Adrenal gland (tissue), 12 donors: ENCODE results near the gene CDCA7L. TPM values are rescaled to one million over a fixed set of nuclear protein-coding genes. Genes with fewer than 3 reads are reported as not detected.
A peak's percentile ranks its signal among the peaks of the same experiment; 100 is the strongest.

Source experiments
- DNase-seq, 7 donors: peaks; one replicate each; pipeline ENCODE4 v3.0.0-alpha.2; 2019 to 2020
- H3K27ac ChIP-seq, 5 donors: fragments of 200-600 bp; sonication (generic) in 4 of 5; 1 replicate in 3 of 5; 2 replicates in 2 of 5; pipeline versions ENCODE4 v1.5.1 to v1.8.0; 2016 to 2020; ENCODE audit warnings: mild to moderate bottlenecking in 1 of 5
- H3K27me3 ChIP-seq: fragments of 200-600 bp; 2 replicates; pipeline ENCODE4 v1.8.0; 2021
- H3K36me3 ChIP-seq, 2 donors: fragments of 200-600 bp; replicated peaks in 1 of 2; 1 replicate in 1 of 2; 2 replicates in 1 of 2; pipeline versions ENCODE4 v1.5.1 to v1.8.0; 2018 to 2022
- H3K4me1 ChIP-seq, 2 donors: fragments of 200-600 bp; replicated peaks in 1 of 2; 1 replicate in 1 of 2; 2 replicates in 1 of 2; pipeline versions ENCODE4 v1.5.1 to v1.8.0; 2018 to 2021
- H3K4me3 ChIP-seq, 4 donors: fragments of 200-600 bp; sonication (generic) in 3 of 4; one replicate each; pipeline ENCODE4 v1.5.1; 2016 to 2018
- H3K9me3 ChIP-seq, 3 donors: fragments of 200-600 bp; sonication (generic) in 1 of 3; replicated peaks in 1 of 3; 1 replicate in 2 of 3; 2 replicates in 1 of 3; pipeline versions ENCODE4 v1.5.1 to v1.8.0; 2016 to 2021
- CTCF ChIP-seq, 6 experiments: fragments of 450-650 bp in 4 of 6; fragments of 200-600 bp in 2 of 6; sonication (generic) in 1 of 6; IDR thresholded peaks; 1 replicate in 5 of 6; 2 replicates in 1 of 6; pipeline versions ENCODE4 v1.5.1 to v1.8.0; 2016 to 2021; ENCODE audit warnings: antibody characterized with exemption in 6 of 6, mild to moderate bottlenecking in 2 of 6, moderate library complexity in 1 of 6
- POLR2A ChIP-seq, 2 donors: fragments of 450-650 bp; IDR thresholded peaks; one replicate each; pipeline ENCODE4 v1.6.1; 2017; ENCODE audit warnings: antibody characterized with exemption in 2 of 2, mild to moderate bottlenecking in 2 of 2, moderate library complexity in 1 of 2
- WGBS, 4 donors: extraction: QIAGEN DNeasy Blood & Tissue Kit in 2 of 4; methylation state at CpG; one replicate each; pipeline versions ENCODE4 v1.1.5 to v1.1.7; 2013 to 2017; 5-methylcytosine and 5-hydroxymethylcytosine counted together
- intact Hi-C, 2 donors: fragments of 100-400 bp; cut with DNase I; formaldehyde crosslinking; loops; one replicate each; pipeline versions ENCODE4 v1.14.1 to v1.15.0; 2022 to 2023
- polyA plus RNA-seq, 3 donors: library from polyadenylated mRNA; stranded (reverse); fragments of 200-250 nt in 2 of 3; fragments of 350-450 nt in 1 of 3; fragmentation: Illumina TruSeq in 1 of 3; extraction: RNeasy Lipid Tissue Mini Kit (QIAGEN cat#74804) in 1 of 3; gene quantifications; one replicate each; pipeline ENCODE4 v1.2.3, GENCODE V29; 2013 to 2014
- total RNA-seq, 9 donors: library from RNA; depleted of rRNA in 4 of 9; stranded (reverse); fragments of >200 nt in 4 of 9; fragments of 120-200 nt in 1 of 9; fragmentation: NEBNext Ultra II Directional in 1 of 9; extraction: Animal tissue kit (Norgen Biotek cat#: 25700) in 1 of 9; gene quantifications; one replicate each; pipeline versions ENCODE4 v1.1.0 to v1.2.4, GENCODE V29; 2013 to 2023
- donor health status: healthy with polysubstance abuse.
- donor health status: Bipolar disorder and iron deficiency.
- donor health status: DM: yes; HTN: yes; CAD: no.
- donor health status: DM: no; HTN: no; CAD: no.
- donor health status: DM: no; HTN: no; CAD: no.
- donor health status: DM: yes; HTN: yes; CAD: no.

The CDCA7L gene
- total and polyA plus RNA-seq, 12 donors, result 0.88 to 12.4 (median 1.7) TPM

GRCh38 chr7:21946222-21946709, 567 bp upstream of the CDCA7L start:
- intact Hi-C loops, result no loop called here
- Histone ChIP-seq H3K36me3 (no peaks in the 10 kb centered on the region), H3K4me1 (peaks cover 0 to 17% of the 10 kb centered on the region in 2 donors), H3K9me3 (no peaks in the 10 kb centered on the region), H3K27me3 (peaks cover 17% of the 10 kb centered on the region), H3K27ac (no peak overlapping the region), H3K4me3 (peak overlapping the region in 1 of 4 donors; percentile 48)
- DNase-seq, result no peak
- 27 to 38% (median 32%) methylated on average over 6 to 8 of the region's 8 CpGs for WGBS, 4 donors
- TF ChIP-seq CTCF (IDR thresholded peaks at IDR 0.05), result no peak
- TF ChIP-seq POLR2A (IDR thresholded peaks at IDR 0.05), result no peak

- no peaks in the 10 kb centered on the region for H3K9me3 ChIP-seq
- no peak overlapping the region for H3K27ac ChIP-seq
- 1 to 3% (median 2%) methylated on average over 34 of the region's 34 CpGs for WGBS, 4 donors
- TF ChIP-seq POLR2A (IDR thresholded peaks at IDR 0.05) (no peak), CTCF (IDR thresholded peaks at IDR 0.05) (no peak)
- H3K4me3 ChIP-seq, result peak overlapping the region in 2 of 4 donors; percentile 29 to 48
- peak in 1 of 7 donors; percentile 18 for DNase-seq
- H3K27me3 ChIP-seq, result peaks cover 17% of the 10 kb centered on the region
- peaks cover 0 to 17% of the 10 kb centered on the region in 2 donors for H3K4me1 ChIP-seq
- intact Hi-C loops, result no loop called here
- H3K36me3 ChIP-seq, result no peaks in the 10 kb centered on the region
Observed at GRCh38 chr7:21944616-21945453, 864 bp downstream of the CDCA7L start.

GRCh38 chr7:21943436-21943835, 2.3 kb downstream of the CDCA7L start:
- no peaks in the 10 kb centered on the region for H3K36me3 ChIP-seq
- intact Hi-C loops, result no loop called here
- peaks cover 17% of the 10 kb centered on the region for H3K27me3 ChIP-seq
- peaks cover 0 to 17% of the 10 kb centered on the region in 2 donors for H3K4me1 ChIP-seq
- no peaks in the 10 kb centered on the region for H3K9me3 ChIP-seq
- 87 to 92% (median 89%) methylated on average over 5 of the region's 5 CpGs for WGBS, 4 donors
- H3K4me3 ChIP-seq, result no peak overlapping the region
- no peak for DNase-seq
- TF ChIP-seq CTCF (IDR thresholded peaks at IDR 0.05), result no peak
- no peak for TF ChIP-seq POLR2A (IDR thresholded peaks at IDR 0.05)
- no peak overlapping the region for H3K27ac ChIP-seq

- no peak for DNase-seq
- Histone ChIP-seq H3K9me3 (no peaks in the 10 kb centered on the region), H3K4me1 (peaks cover 0 to 17% of the 10 kb centered on the region in 2 donors), H3K36me3 (no peaks in the 10 kb centered on the region), H3K4me3 (no peak overlapping the region), H3K27me3 (peaks cover 17% of the 10 kb centered on the region), H3K27ac (no peak overlapping the region)
- TF ChIP-seq CTCF (IDR thresholded peaks at IDR 0.05) (no peak), POLR2A (IDR thresholded peaks at IDR 0.05) (no peak)
- 82 to 86% (median 85%) methylated on average over 6 of the region's 6 CpGs for WGBS, 4 donors
- intact Hi-C loops, result no loop called here
Observed at GRCh38 chr7:21942955-21943354, 2.7 kb downstream of the CDCA7L start.
